Adrenal gland (tissue), 5 donors: ENCODE measurements around the gene LZTR1.

Experiments
- CTCF ChIP-seq, 6 experiments: fragments of 450-650 bp in 4 of 6; fragments of 200-600 bp in 2 of 6; sonication (generic) in 1 of 6; IDR thresholded peaks; 1 replicate in 5 of 6; 2 replicates in 1 of 6; pipeline versions ENCODE4 v1.5.1 to v1.8.0; 2016 to 2021; ENCODE audit warnings: antibody characterized with exemption in 6 of 6, mild to moderate bottlenecking in 2 of 6, moderate library complexity in 1 of 6
- POLR2A ChIP-seq, 2 donors: fragments of 450-650 bp; IDR thresholded peaks; one replicate each; pipeline ENCODE4 v1.6.1; 2017; ENCODE audit warnings: antibody characterized with exemption in 2 of 2, mild to moderate bottlenecking in 2 of 2, moderate library complexity in 1 of 2
- donor health status: DM: no; HTN: no; CAD: no.

- TF ChIP-seq CTCF (IDR thresholded peaks at IDR 0.05) (no peak), POLR2A (IDR thresholded peaks at IDR 0.05) (no peak)
These were observed 426 bp downstream of the LZTR1 start for GRCh38 chr22:20982563-20982882.
